Activated T-helper 17 cell treated with anti-CD3 and anti-CD28 coated beads, Interleukin-2, amount 50 U/mL, for 72 hours (primary cell): ENCODE measurements around the gene NCBP2. TPM values are rescaled to one million over a fixed set of nuclear protein-coding genes. Genes with fewer than 3 reads are reported as not detected.
A peak's percentile ranks its signal among the peaks of the same experiment; 100 is the strongest.

ENCODE experiments used
- ATAC-seq: fragments of 150-1000 bp; cut with Tn5 transposase; replicated peaks from 2 replicates; pipeline ENCODE4 v1.10.0; 2021; ENCODE audit warnings: mild to moderate bottlenecking, moderate library complexity
- H3K27ac Mint-ChIP-seq: one replicate; pipeline ENCODE4 v1.8.0; 2022; ENCODE audit warnings: mixed read lengths
- H3K27me3 Mint-ChIP-seq: one replicate; pipeline ENCODE4 v1.8.0; 2022; ENCODE audit warnings: mixed read lengths
- H3K36me3 Mint-ChIP-seq: one replicate; pipeline ENCODE4 v1.8.0; 2022; ENCODE audit warnings: low read depth, mild to moderate bottlenecking, mixed read lengths
- H3K4me1 Mint-ChIP-seq: one replicate; pipeline ENCODE4 v1.8.0; 2022; ENCODE audit warnings: mixed read lengths
- H3K4me3 Mint-ChIP-seq: one replicate; pipeline ENCODE4 v1.8.0; 2022; ENCODE audit warnings: mild to moderate bottlenecking, mixed read lengths
- H3K9me3 Mint-ChIP-seq: one replicate; pipeline ENCODE4 v1.8.0; 2022; ENCODE audit warnings: mixed read lengths
- total RNA-seq, 2 donors: library from RNA; stranded (reverse); gene quantifications; one replicate each; pipeline ENCODE4 v1.2.3, GENCODE V29; 2022

The NCBP2 gene
- total RNA-seq = 10 to 100 TPM; 68.1 to 89.0 TPM

GRCh38 chr3:196942226-196942914 is at the start of gene NCBP2:
TSS of gene NCBP2 (minus strand) at chr3:196942528. CDS start at chr3:196942503, 25 bp downstream.
- H3K9me3 Mint-ChIP-seq = no peaks in the 10 kb centered on the region
- peaks cover 73% of the 10 kb centered on the region for H3K36me3 Mint-ChIP-seq
- H3K27ac Mint-ChIP-seq = peak within 1 kb of the TSS; percentile 100
- H3K4me1 Mint-ChIP-seq = peaks cover 20% of the 10 kb centered on the region
- no peaks in the 10 kb centered on the region for H3K27me3 Mint-ChIP-seq
- ATAC-seq = peak; percentile 95
- H3K4me3 Mint-ChIP-seq = peak within 1 kb of the TSS; percentile 100

GRCh38 chr3:196991581-196992460 is 49.5 kb upstream of the NCBP2 start:
- Mint-ChIP-seq H3K4me3 (no peak overlapping the region), H3K36me3 (no peaks in the 10 kb centered on the region), H3K27me3 (no peaks in the 10 kb centered on the region), H3K27ac (no peak overlapping the region), H3K4me1 (peaks cover 4% of the 10 kb centered on the region), H3K9me3 (no peaks in the 10 kb centered on the region)
- no peak for ATAC-seq

GRCh38 chr3:196990601-196991007 is 48.3 kb upstream of the NCBP2 start:
- no peak for ATAC-seq

GRCh38 chr3:196989721-196990262 is 47.5 kb upstream of the NCBP2 start:
- no peaks in the 10 kb centered on the region for H3K9me3 Mint-ChIP-seq
- H3K27ac Mint-ChIP-seq = no peak overlapping the region
- ATAC-seq = no peak
- H3K4me3 Mint-ChIP-seq = no peak overlapping the region
- H3K27me3 Mint-ChIP-seq = peaks cover 4% of the 10 kb centered on the region
- peaks cover 4% of the 10 kb centered on the region for H3K4me1 Mint-ChIP-seq
- H3K36me3 Mint-ChIP-seq = no peaks in the 10 kb centered on the region

More at GRCh38 chr3:196990601-196991007, 48.3 kb upstream of the NCBP2 start:
- H3K4me3 Mint-ChIP-seq = no peak overlapping the region
- H3K27ac Mint-ChIP-seq = no peak overlapping the region
- no peaks in the 10 kb centered on the region for H3K27me3 Mint-ChIP-seq
- no peaks in the 10 kb centered on the region for H3K36me3 Mint-ChIP-seq
- H3K9me3 Mint-ChIP-seq = no peaks in the 10 kb centered on the region
- peaks cover 4% of the 10 kb centered on the region for H3K4me1 Mint-ChIP-seq

GRCh38 chr3:196988241-196989029 is 46.1 kb upstream of the NCBP2 start:
- Mint-ChIP-seq H3K27ac (no peak overlapping the region), H3K27me3 (peaks cover 9% of the 10 kb centered on the region), H3K9me3 (peaks cover under 1% of the 10 kb centered on the region), H3K4me3 (no peak overlapping the region), H3K36me3 (no peaks in the 10 kb centered on the region), H3K4me1 (peaks cover 4% of the 10 kb centered on the region)
- no peak for ATAC-seq

GRCh38 chr3:196987022-196987421 is 44.7 kb upstream of the NCBP2 start:
- Mint-ChIP-seq H3K27me3 (peaks cover 9% of the 10 kb centered on the region), H3K9me3 (peaks cover 4% of the 10 kb centered on the region), H3K4me3 (no peak overlapping the region), H3K27ac (no peak overlapping the region), H3K4me1 (peaks cover 4% of the 10 kb centered on the region), H3K36me3 (no peaks in the 10 kb centered on the region)
- ATAC-seq = no peak

- ATAC-seq = no peak
- H3K9me3 Mint-ChIP-seq = peaks cover 4% of the 10 kb centered on the region
Measured at GRCh38 chr3:196985954-196986885, 43.9 kb upstream of the NCBP2 start.

GRCh38 chr3:196985298-196985697 is 43.0 kb upstream of the NCBP2 start:
- peaks cover 4% of the 10 kb centered on the region for H3K9me3 Mint-ChIP-seq
- H3K36me3 Mint-ChIP-seq = no peaks in the 10 kb centered on the region
- no peak overlapping the region for H3K4me3 Mint-ChIP-seq
- no peak for ATAC-seq
- no peak overlapping the region for H3K27ac Mint-ChIP-seq
- peaks cover 17% of the 10 kb centered on the region for H3K27me3 Mint-ChIP-seq
- H3K4me1 Mint-ChIP-seq = peaks cover 4% of the 10 kb centered on the region

More at GRCh38 chr3:196985954-196986885, 43.9 kb upstream of the NCBP2 start:
- Mint-ChIP-seq H3K27me3 (peaks cover 13% of the 10 kb centered on the region), H3K36me3 (no peaks in the 10 kb centered on the region), H3K4me1 (peaks cover 4% of the 10 kb centered on the region), H3K27ac (no peak overlapping the region), H3K4me3 (no peak overlapping the region)

GRCh38 chr3:196983186-196983585 is 40.9 kb upstream of the NCBP2 start:
- no peak for ATAC-seq
- Mint-ChIP-seq H3K4me3 (no peak overlapping the region), H3K9me3 (peaks cover 4% of the 10 kb centered on the region)

GRCh38 chr3:196981657-196982056 is 39.3 kb upstream of the NCBP2 start:
- Mint-ChIP-seq H3K4me3 (no peak overlapping the region), H3K9me3 (peaks cover 4% of the 10 kb centered on the region), H3K27ac (no peak overlapping the region), H3K27me3 (peaks cover 17% of the 10 kb centered on the region), H3K4me1 (no peaks in the 10 kb centered on the region), H3K36me3 (no peaks in the 10 kb centered on the region)
- ATAC-seq = no peak

More at GRCh38 chr3:196983186-196983585, 40.9 kb upstream of the NCBP2 start:
- no peaks in the 10 kb centered on the region for H3K36me3 Mint-ChIP-seq
- H3K4me1 Mint-ChIP-seq = peaks cover 4% of the 10 kb centered on the region
- H3K27me3 Mint-ChIP-seq = peaks cover 17% of the 10 kb centered on the region
- no peak overlapping the region for H3K27ac Mint-ChIP-seq

- peaks cover 14% of the 10 kb centered on the region for H3K27me3 Mint-ChIP-seq
- H3K9me3 Mint-ChIP-seq = peaks cover 4% of the 10 kb centered on the region
- no peak overlapping the region for H3K27ac Mint-ChIP-seq
- no peak for ATAC-seq
- no peak overlapping the region for H3K4me3 Mint-ChIP-seq
- H3K4me1 Mint-ChIP-seq = no peaks in the 10 kb centered on the region
- no peaks in the 10 kb centered on the region for H3K36me3 Mint-ChIP-seq
Measured at GRCh38 chr3:196979545-196979944, 37.2 kb upstream of the NCBP2 start.

- no peaks in the 10 kb centered on the region for H3K4me1 Mint-ChIP-seq
- no peaks in the 10 kb centered on the region for H3K36me3 Mint-ChIP-seq
- peaks cover 11% of the 10 kb centered on the region for H3K27me3 Mint-ChIP-seq
- no peak for ATAC-seq
- no peak overlapping the region for H3K27ac Mint-ChIP-seq
- no peak overlapping the region for H3K4me3 Mint-ChIP-seq
- H3K9me3 Mint-ChIP-seq = no peaks in the 10 kb centered on the region
Measured at GRCh38 chr3:196976941-196977340, 34.6 kb upstream of the NCBP2 start.

- Mint-ChIP-seq H3K27me3 (peaks cover 11% of the 10 kb centered on the region), H3K4me1 (no peaks in the 10 kb centered on the region), H3K27ac (no peak overlapping the region), H3K4me3 (no peak overlapping the region), H3K9me3 (no peaks in the 10 kb centered on the region), H3K36me3 (no peaks in the 10 kb centered on the region)
- ATAC-seq = no peak
Measured at GRCh38 chr3:196975349-196975748, 33.0 kb upstream of the NCBP2 start.
